Ascending aorta (tissue), 2 donors: ENCODE data around the gene ACR. TPM values are rescaled to one million over a fixed set of nuclear protein-coding genes. Genes with fewer than 3 reads are reported as not detected.

Source experiments
- DNase-seq, 2 donors: peaks; one replicate each; pipeline ENCODE4 v3.0.0-alpha.2; 2019; ENCODE audit warnings: low spot score in 2 of 2
- H3K27ac ChIP-seq, 2 donors: fragments of 200-600 bp; sonication (generic); one replicate each; pipeline ENCODE4 v1.5.1; 2016 to 2017; ENCODE audit warnings: mild to moderate bottlenecking in 1 of 2
- H3K27me3 ChIP-seq: fragments of 200-600 bp; sonication (generic); one replicate; pipeline ENCODE4 v1.5.1; 2017
- H3K36me3 ChIP-seq, 2 donors: fragments of 200-600 bp; sonication (generic); one replicate each; pipeline ENCODE4 v1.5.1; 2016
- H3K4me1 ChIP-seq, 2 donors: fragments of 200-600 bp; sonication (generic); one replicate each; pipeline ENCODE4 v1.5.1; 2016 to 2017; ENCODE audit warnings: mild to moderate bottlenecking in 1 of 2
- H3K4me3 ChIP-seq, 2 donors: fragments of 200-600 bp; sonication (generic); one replicate each; pipeline ENCODE4 v1.5.1; 2016 to 2017; ENCODE audit warnings: mild to moderate bottlenecking in 1 of 2
- H3K9me3 ChIP-seq, 2 donors: fragments of 200-600 bp; sonication (generic); one replicate each; pipeline ENCODE4 v1.5.1; 2016
- CTCF ChIP-seq, 3 experiments: fragments of 200-600 bp in 2 of 3; fragments of 450-650 bp in 1 of 3; sonication (generic) in 2 of 3; IDR thresholded peaks; one replicate each; pipeline ENCODE4 v1.5.1; 2016 to 2019; ENCODE audit warnings: antibody characterized with exemption in 3 of 3, mild to moderate bottlenecking in 1 of 3, moderate library complexity in 1 of 3
- intact Hi-C: fragments of 100-400 bp; cut with DNase I; formaldehyde crosslinking; loops from one replicate; pipeline ENCODE4 v1.15.1; 2023
- total RNA-seq: library from RNA; depleted of rRNA; stranded (reverse); fragments of >200 nt; gene quantifications from one replicate; pipeline ENCODE4 v1.1.0, GENCODE V29; 2016

Gene ACR
- total RNA-seq, 1 donor from 2014 or later, result not detected

- intact Hi-C loops, result no loop called here
- no peaks in the 10 kb centered on the region for H3K4me1 ChIP-seq
- H3K27me3 ChIP-seq, result no peaks in the 10 kb centered on the region
- no peaks in the 10 kb centered on the region for H3K9me3 ChIP-seq
- TF ChIP-seq CTCF (IDR thresholded peaks at IDR 0.05), result no peak
- H3K4me3 ChIP-seq, result no peak overlapping the region
- no peak for DNase-seq
- no peaks in the 10 kb centered on the region for H3K36me3 ChIP-seq
- H3K27ac ChIP-seq, result no peak overlapping the region
Measured at GRCh38 chr22:50730013-50730891, 7.8 kb upstream of the ACR start.

- Histone ChIP-seq H3K9me3 (no peaks in the 10 kb centered on the region), H3K27me3 (no peaks in the 10 kb centered on the region), H3K4me1 (no peaks in the 10 kb centered on the region), H3K4me3 (no peak overlapping the region), H3K36me3 (no peaks in the 10 kb centered on the region), H3K27ac (no peak overlapping the region)
- intact Hi-C loops, result no loop called here
- peak in 1 of 2 donors; percentile 56 for DNase-seq
- no peak for TF ChIP-seq CTCF (IDR thresholded peaks at IDR 0.05)
Measured at GRCh38 chr22:50730941-50731661, 6.9 kb upstream of the ACR start.

GRCh38 chr22:50731811-50732624 lies 6.0 kb upstream of the ACR start:
- Histone ChIP-seq H3K4me3 (no peak overlapping the region), H3K4me1 (no peaks in the 10 kb centered on the region), H3K36me3 (no peaks in the 10 kb centered on the region), H3K9me3 (no peaks in the 10 kb centered on the region), H3K27ac (no peak overlapping the region), H3K27me3 (no peaks in the 10 kb centered on the region)
- peak; percentile 21 to 39 (median 22) for TF ChIP-seq CTCF (IDR thresholded peaks at IDR 0.05)
- peak in 1 of 2 donors; percentile 55 for DNase-seq
- intact Hi-C loops, result no loop called here

GRCh38 chr22:50732681-50733080 lies 5.3 kb upstream of the ACR start:
- Histone ChIP-seq H3K4me1 (no peaks in the 10 kb centered on the region), H3K9me3 (no peaks in the 10 kb centered on the region), H3K27ac (no peak overlapping the region), H3K36me3 (no peaks in the 10 kb centered on the region), H3K4me3 (no peak overlapping the region), H3K27me3 (no peaks in the 10 kb centered on the region)
- intact Hi-C loops, result no loop called here
- peak in 1 of 2 donors; percentile 43 for DNase-seq
- TF ChIP-seq CTCF (IDR thresholded peaks at IDR 0.05), result no peak

GRCh38 chr22:50733521-50734342 lies 4.3 kb upstream of the ACR start:
- Histone ChIP-seq H3K4me3 (no peak overlapping the region), H3K27ac (no peak overlapping the region), H3K9me3 (no peaks in the 10 kb centered on the region), H3K36me3 (no peaks in the 10 kb centered on the region), H3K27me3 (no peaks in the 10 kb centered on the region), H3K4me1 (no peaks in the 10 kb centered on the region)
- TF ChIP-seq CTCF (IDR thresholded peaks at IDR 0.05), result no peak
- intact Hi-C loops, result no loop called here
- DNase-seq, result peak in 1 of 2 donors; percentile 49
